ENCODE results near the gene WNT9A. TPM values are rescaled to one million over a fixed set of nuclear protein-coding genes. Genes with fewer than 3 reads are reported as not detected.

WNT9A gene
- polyA plus RNA-seq, 1 of the 3 experiments (the other 2 are of a cell fraction), result 0.31 TPM

DNA sequence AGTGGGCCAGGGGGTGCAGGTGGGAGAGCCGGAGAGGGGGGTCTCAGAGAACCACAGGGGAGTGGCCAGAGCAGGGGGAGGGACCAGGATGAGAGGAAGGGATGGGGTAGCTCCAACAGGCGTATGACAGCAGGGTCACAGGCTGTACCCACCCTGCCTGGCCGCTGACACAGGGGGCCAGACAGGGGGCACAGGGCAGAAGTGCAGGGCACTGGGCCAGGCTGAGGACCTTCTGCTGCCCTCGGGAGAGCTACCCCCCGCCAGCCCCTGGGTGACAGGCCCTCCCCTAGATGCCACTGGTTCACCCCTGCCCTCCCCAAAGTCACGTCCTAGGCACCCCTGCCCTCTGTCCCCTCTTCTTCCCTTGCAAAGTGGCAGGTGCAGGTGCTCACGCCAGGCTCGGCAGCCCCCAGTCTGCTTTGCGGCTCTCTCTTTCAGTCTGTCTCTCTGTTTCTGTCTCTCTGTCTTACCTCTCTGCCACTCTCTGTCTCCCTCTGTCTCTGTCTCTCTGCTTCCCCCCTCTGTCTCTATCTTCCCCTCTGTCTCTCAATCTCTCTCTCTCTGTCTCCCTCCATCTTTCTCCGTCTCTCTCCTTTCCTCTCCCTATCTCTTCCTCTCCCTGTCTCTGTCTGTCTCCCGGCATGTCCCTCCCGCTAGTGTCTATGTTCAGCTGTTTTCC is 48.5 kb downstream of the WNT9A start:
- Histone ChIP-seq H3K4me2 (no peak overlapping the region), H3K4me3 (ENCODE audit: low read depth in 2 of 2, low read length in 1 of 2) (no peak overlapping the region), H3K27ac (ENCODE audit: low read depth in 2 of 2, low read length in 1 of 2) (no peak overlapping the region), H3K9me3 (no peaks in the 10 kb centered on the region), H3F3A (replicated peaks; ENCODE audit: insufficient read depth) (no peaks in the 10 kb centered on the region), H3K79me2 (ENCODE audit: insufficient read depth) (no peaks in the 10 kb centered on the region), H2AFZ (ENCODE audit: low read depth) (no peak overlapping the region), H3K9me2 (no peaks in the 10 kb centered on the region), H3K9ac (no peak overlapping the region), H4K20me1 (ENCODE audit: insufficient read depth) (no peaks in the 10 kb centered on the region), H3K36me3 (replicated peaks in 1 of 2; ENCODE audit: control insufficient read depth in 1 of 2, insufficient read depth in 2 of 2, low read length in 1 of 2) (no peaks in the 10 kb centered on the region), H3K27me3 (ENCODE audit: insufficient read depth) (no peaks in the 10 kb centered on the region), H3K4me1 (ENCODE audit: control insufficient read depth in 1 of 2, insufficient read depth in 2 of 2, low read depth in 1 of 2, low read length in 1 of 2) (no peaks in the 10 kb centered on the region)
- WGBS (ENCODE audit: low lambda C conversion rate), result 59% methylated on average over 10 of the region's 12 CpGs
- no peak for TF ChIP-seq RAD21 (IDR thresholded peaks at IDR 0.05; ENCODE audit: low read length)
- no peak for TF ChIP-seq MXI1 (IDR thresholded peaks at IDR 0.05; ENCODE audit: low read depth, low read length)
- no peak for TF ChIP-seq RCOR1 (IDR thresholded peaks at IDR 0.05; ENCODE audit: low read length)
- no peak for TF ChIP-seq GATA2 (CRISPR knock-in tag; IDR thresholded peaks at IDR 0.05)
- no peak for TF ChIP-seq RFX5 (IDR thresholded peaks at IDR 0.05; ENCODE audit: low read length)
- no peak for TF ChIP-seq EP300 (IDR thresholded peaks at IDR 0.05; ENCODE audit: borderline replicate concordance in 1 of 2, low read depth in 1 of 2, low read length in 1 of 2)
- TF ChIP-seq, protein P1, sequence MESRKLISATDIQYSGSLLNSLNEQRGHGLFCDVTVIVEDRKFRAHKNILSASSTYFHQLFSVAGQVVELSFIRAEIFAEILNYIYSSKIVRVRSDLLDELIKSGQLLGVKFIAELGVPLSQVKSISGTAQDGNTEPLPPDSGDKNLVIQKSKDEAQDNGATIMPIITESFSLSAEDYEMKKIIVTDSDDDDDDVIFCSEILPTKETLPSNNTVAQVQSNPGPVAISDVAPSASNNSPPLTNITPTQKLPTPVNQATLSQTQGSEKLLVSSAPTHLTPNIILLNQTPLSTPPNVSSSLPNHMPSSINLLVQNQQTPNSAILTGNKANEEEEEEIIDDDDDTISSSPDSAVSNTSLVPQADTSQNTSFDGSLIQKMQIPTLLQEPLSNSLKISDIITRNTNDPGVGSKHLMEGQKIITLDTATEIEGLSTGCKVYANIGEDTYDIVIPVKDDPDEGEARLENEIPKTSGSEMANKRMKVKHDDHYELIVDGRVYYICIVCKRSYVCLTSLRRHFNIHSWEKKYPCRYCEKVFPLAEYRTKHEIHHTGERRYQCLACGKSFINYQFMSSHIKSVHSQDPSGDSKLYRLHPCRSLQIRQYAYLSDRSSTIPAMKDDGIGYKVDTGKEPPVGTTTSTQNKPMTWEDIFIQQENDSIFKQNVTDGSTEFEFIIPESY (IDR thresholded peaks at IDR 0.05; ENCODE audit: borderline replicate concordance, low read depth), result no peak
- TF ChIP-seq YY1 (IDR thresholded peaks at IDR 0.05; ENCODE audit: low read depth), result no peak
- TF ChIP-seq, protein P2, sequence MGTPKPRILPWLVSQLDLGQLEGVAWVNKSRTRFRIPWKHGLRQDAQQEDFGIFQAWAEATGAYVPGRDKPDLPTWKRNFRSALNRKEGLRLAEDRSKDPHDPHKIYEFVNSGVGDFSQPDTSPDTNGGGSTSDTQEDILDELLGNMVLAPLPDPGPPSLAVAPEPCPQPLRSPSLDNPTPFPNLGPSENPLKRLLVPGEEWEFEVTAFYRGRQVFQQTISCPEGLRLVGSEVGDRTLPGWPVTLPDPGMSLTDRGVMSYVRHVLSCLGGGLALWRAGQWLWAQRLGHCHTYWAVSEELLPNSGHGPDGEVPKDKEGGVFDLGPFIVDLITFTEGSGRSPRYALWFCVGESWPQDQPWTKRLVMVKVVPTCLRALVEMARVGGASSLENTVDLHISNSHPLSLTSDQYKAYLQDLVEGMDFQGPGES (IDR thresholded peaks at IDR 0.05; ENCODE audit: low read depth, low read length), result no peak
- CTCF ChIA-PET, result no interaction called here
- POLR2A ChIA-PET, result no interaction called here
- DNase-seq, result no peak

DNA sequence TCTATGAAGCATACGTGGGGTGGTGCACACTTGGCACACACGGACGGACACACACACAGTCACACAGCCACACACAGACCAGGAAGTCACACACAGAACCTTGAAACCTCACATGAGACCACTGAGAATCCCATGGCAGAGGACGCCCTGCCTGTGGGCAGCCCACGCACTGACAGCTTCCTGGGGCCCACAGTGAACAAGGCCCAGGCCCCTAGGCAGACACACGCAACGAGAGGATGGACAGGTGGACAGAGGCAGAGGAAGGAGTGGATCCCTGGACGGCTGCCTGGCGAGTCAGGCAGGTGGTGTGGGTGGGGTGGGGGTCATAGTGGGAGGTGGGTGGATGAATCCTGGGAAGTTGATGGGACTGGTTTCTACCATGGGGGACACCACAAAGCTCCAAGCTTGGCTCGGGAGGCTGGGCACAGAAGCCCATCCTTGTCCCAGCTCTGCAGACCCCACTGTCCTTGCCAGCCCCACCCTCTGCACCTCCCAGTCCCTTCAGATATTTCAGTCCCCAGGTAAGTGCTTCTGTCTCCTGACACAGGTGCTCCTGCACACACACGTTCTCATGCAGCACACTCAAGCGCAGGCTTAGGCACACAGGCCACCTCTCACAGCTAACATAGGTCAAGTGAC is 49.1 kb downstream of the WNT9A start:
- Histone ChIP-seq H3K4me1 (ENCODE audit: control insufficient read depth in 1 of 2, insufficient read depth in 2 of 2, low read depth in 1 of 2, low read length in 1 of 2) (no peaks in the 10 kb centered on the region), H4K20me1 (ENCODE audit: insufficient read depth) (no peaks in the 10 kb centered on the region), H3K27ac (ENCODE audit: low read depth in 2 of 2, low read length in 1 of 2) (no peak overlapping the region), H3K36me3 (replicated peaks in 1 of 2; ENCODE audit: control insufficient read depth in 1 of 2, insufficient read depth in 2 of 2, low read length in 1 of 2) (no peaks in the 10 kb centered on the region), H3F3A (replicated peaks; ENCODE audit: insufficient read depth) (no peaks in the 10 kb centered on the region), H3K9me3 (no peaks in the 10 kb centered on the region), H3K79me2 (ENCODE audit: insufficient read depth) (no peaks in the 10 kb centered on the region), H3K4me3 (ENCODE audit: low read depth in 2 of 2, low read length in 1 of 2) (no peak overlapping the region), H3K27me3 (ENCODE audit: insufficient read depth) (no peaks in the 10 kb centered on the region), H2AFZ (ENCODE audit: low read depth) (no peak overlapping the region), H3K4me2 (no peak overlapping the region), H3K9me2 (no peaks in the 10 kb centered on the region), H3K9ac (no peak overlapping the region)
- ChIA-PET CTCF (no interaction called here), POLR2A (no interaction called here)
- 52% methylated on average over 11 of the region's 12 CpGs for WGBS (ENCODE audit: low lambda C conversion rate)
- DNase-seq, result no peak
- TF ChIP-seq, protein P2 (IDR thresholded peaks at IDR 0.05; ENCODE audit: low read depth, low read length), result no peak
- TF ChIP-seq, protein P3, sequence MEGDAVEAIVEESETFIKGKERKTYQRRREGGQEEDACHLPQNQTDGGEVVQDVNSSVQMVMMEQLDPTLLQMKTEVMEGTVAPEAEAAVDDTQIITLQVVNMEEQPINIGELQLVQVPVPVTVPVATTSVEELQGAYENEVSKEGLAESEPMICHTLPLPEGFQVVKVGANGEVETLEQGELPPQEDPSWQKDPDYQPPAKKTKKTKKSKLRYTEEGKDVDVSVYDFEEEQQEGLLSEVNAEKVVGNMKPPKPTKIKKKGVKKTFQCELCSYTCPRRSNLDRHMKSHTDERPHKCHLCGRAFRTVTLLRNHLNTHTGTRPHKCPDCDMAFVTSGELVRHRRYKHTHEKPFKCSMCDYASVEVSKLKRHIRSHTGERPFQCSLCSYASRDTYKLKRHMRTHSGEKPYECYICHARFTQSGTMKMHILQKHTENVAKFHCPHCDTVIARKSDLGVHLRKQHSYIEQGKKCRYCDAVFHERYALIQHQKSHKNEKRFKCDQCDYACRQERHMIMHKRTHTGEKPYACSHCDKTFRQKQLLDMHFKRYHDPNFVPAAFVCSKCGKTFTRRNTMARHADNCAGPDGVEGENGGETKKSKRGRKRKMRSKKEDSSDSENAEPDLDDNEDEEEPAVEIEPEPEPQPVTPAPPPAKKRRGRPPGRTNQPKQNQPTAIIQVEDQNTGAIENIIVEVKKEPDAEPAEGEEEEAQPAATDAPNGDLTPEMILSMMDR (IDR thresholded peaks at IDR 0.05), result no peak
- TF ChIP-seq RFX5 (IDR thresholded peaks at IDR 0.05; ENCODE audit: low read length), result no peak
- TF ChIP-seq EP300 (IDR thresholded peaks at IDR 0.05; ENCODE audit: borderline replicate concordance in 1 of 2, low read depth in 1 of 2, low read length in 1 of 2), result no peak
- TF ChIP-seq, protein P4, sequence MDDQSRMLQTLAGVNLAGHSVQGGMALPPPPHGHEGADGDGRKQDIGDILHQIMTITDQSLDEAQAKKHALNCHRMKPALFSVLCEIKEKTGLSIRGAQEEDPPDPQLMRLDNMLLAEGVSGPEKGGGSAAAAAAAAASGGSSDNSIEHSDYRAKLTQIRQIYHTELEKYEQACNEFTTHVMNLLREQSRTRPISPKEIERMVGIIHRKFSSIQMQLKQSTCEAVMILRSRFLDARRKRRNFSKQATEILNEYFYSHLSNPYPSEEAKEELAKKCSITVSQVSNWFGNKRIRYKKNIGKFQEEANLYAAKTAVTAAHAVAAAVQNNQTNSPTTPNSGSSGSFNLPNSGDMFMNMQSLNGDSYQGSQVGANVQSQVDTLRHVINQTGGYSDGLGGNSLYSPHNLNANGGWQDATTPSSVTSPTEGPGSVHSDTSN (IDR thresholded peaks at IDR 0.05), result no peak
- TF ChIP-seq FOSL2 (IDR thresholded peaks at IDR 0.05; ENCODE audit: borderline replicate concordance, low read depth), result no peak
- TF ChIP-seq, protein P5, sequence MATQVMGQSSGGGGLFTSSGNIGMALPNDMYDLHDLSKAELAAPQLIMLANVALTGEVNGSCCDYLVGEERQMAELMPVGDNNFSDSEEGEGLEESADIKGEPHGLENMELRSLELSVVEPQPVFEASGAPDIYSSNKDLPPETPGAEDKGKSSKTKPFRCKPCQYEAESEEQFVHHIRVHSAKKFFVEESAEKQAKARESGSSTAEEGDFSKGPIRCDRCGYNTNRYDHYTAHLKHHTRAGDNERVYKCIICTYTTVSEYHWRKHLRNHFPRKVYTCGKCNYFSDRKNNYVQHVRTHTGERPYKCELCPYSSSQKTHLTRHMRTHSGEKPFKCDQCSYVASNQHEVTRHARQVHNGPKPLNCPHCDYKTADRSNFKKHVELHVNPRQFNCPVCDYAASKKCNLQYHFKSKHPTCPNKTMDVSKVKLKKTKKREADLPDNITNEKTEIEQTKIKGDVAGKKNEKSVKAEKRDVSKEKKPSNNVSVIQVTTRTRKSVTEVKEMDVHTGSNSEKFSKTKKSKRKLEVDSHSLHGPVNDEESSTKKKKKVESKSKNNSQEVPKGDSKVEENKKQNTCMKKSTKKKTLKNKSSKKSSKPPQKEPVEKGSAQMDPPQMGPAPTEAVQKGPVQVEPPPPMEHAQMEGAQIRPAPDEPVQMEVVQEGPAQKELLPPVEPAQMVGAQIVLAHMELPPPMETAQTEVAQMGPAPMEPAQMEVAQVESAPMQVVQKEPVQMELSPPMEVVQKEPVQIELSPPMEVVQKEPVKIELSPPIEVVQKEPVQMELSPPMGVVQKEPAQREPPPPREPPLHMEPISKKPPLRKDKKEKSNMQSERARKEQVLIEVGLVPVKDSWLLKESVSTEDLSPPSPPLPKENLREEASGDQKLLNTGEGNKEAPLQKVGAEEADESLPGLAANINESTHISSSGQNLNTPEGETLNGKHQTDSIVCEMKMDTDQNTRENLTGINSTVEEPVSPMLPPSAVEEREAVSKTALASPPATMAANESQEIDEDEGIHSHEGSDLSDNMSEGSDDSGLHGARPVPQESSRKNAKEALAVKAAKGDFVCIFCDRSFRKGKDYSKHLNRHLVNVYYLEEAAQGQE (IDR thresholded peaks at IDR 0.05; ENCODE audit: low read depth, low read length), result no peak

Measured in SK-N-SH (cell line).